ENCODE results near the gene CRACR2B. TPM values are rescaled to one million over a fixed set of nuclear protein-coding genes. Genes with fewer than 3 reads are reported as not detected.

The CRACR2B gene
- total RNA-seq, 4 donors from 2014 or later, result 3.3 to 4.5 (median 4.0) TPM

DNA sequence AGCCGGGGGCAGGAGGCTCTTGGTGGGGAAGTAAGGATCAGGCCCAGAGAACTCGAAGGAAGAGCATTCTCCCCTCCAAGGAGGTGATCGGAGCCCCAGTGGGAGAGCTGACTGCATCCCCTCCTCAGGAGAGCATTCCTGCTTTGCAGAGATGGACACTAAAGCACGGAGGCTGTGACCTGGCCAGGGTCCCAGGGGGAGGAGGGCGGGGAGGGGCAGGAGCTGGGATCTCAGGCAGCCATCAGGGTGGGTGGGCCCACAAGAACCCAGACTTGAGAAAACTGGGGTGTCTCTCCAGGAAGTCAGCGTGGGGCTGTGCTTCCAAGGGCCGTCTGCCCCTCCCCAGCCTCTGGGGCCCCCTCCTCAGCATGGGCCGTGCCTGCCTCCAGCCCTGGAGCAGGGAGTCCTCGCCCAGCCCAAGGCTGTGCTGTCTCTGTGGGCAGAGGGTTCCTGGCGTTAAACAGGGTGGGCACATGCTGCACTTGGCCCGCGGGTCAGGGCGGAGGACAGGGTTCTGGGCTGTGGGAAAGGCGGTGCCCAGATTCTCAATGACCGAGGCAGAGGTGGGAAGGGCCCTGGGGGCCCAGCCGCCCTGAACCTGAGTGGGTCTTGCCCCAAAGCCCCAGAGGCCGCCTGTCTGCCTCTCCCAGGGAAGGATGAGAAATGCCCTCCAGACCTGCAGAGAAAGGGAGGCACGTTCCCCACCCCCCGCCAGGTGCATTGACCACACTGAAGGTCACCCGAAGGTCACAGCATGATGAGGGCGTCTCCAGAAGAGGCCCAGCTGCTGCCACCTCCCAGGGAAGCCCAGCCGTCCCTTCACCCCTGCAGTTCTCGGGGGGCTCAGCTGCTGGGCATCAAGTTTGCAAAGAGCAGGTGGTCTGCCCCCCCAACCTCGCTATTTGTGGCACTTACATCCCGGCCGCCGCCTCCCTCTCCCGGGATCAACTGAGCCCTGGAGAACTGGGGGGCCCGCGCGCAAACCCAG, 38.5 kb upstream of the CRACR2B start:
- H3K36me3 ChIP-seq, result no peaks in the 10 kb centered on the region
- ATAC-seq (no peak), DNase-seq (no peak)
- no peak for TF ChIP-seq POLR2A (IDR thresholded peaks at IDR 0.05)
- TF ChIP-seq, protein P1, sequence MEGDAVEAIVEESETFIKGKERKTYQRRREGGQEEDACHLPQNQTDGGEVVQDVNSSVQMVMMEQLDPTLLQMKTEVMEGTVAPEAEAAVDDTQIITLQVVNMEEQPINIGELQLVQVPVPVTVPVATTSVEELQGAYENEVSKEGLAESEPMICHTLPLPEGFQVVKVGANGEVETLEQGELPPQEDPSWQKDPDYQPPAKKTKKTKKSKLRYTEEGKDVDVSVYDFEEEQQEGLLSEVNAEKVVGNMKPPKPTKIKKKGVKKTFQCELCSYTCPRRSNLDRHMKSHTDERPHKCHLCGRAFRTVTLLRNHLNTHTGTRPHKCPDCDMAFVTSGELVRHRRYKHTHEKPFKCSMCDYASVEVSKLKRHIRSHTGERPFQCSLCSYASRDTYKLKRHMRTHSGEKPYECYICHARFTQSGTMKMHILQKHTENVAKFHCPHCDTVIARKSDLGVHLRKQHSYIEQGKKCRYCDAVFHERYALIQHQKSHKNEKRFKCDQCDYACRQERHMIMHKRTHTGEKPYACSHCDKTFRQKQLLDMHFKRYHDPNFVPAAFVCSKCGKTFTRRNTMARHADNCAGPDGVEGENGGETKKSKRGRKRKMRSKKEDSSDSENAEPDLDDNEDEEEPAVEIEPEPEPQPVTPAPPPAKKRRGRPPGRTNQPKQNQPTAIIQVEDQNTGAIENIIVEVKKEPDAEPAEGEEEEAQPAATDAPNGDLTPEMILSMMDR (IDR thresholded peaks at IDR 0.05 in 4 of 5, conservative IDR thresholded peaks at IDR 0.05 in 1 of 5), result no peak
- peaks cover 33 to 46% (median 42%) of the 10 kb centered on the region in 3 donors for H3K27me3 ChIP-seq
- no peak overlapping the region for H3K4me3 ChIP-seq
- intact Hi-C loops (cut with DNase I; ENCODE audit: low total_unique reads), result no loop called here
- peaks cover 0 to under 1% of the 10 kb centered on the region in 2 donors for H3K4me1 ChIP-seq
- H3K27ac ChIP-seq, result no peak overlapping the region
- no peaks in the 10 kb centered on the region for H3K9me3 ChIP-seq
- in situ Hi-C loops (cut with MboI; ENCODE audit: low sequenced_read_pairs in 4 of 4), result no loop called here

DNA sequence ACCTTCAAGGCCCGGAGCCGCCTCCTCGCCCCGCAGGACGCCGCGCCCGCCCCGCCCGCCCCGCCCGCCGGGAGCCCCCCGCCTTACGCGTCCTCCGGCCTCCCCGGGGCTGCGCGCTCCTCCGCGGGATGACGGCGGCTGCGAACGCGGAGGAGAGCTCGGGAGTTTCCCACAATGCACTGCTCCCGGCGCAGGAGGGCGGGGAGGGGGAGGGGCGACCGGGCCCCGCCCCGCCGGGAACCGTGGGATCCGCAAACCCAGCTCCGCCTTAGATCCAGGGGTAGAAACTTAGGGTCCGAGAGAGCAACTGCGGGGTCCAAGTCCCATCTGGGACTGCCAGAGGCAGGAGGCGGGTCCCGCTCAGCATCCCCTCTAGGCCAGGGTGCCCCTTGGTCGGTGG, 37.8 kb upstream of the CRACR2B start, which contains the start of gene CEND1:
Gene CEND1, minus strand, starts transcription at position 148 of the 400 bp plus-strand sequence. CDS start 1,514 bp downstream, outside the sequence.
- ATAC-seq, result no peak
- intact Hi-C loops (cut with DNase I; ENCODE audit: low total_unique reads), result no loop called here
- Histone ChIP-seq H3K36me3 (no peaks in the 10 kb centered on the region), H3K4me3 (no peak within 1 kb of the TSS), H3K27ac (no peak within 1 kb of the TSS), H3K27me3 (peaks cover 39 to 51% (median 49%) of the 10 kb centered on the region in 3 donors), H3K4me1 (peaks cover 0 to under 1% of the 10 kb centered on the region in 2 donors), H3K9me3 (no peaks in the 10 kb centered on the region)
- in situ Hi-C loops (cut with MboI; ENCODE audit: low sequenced_read_pairs in 4 of 4), result no loop called here
- TF ChIP-seq, protein P1 (IDR thresholded peaks at IDR 0.05 in 4 of 5, conservative IDR thresholded peaks at IDR 0.05 in 1 of 5), result no peak
- TF ChIP-seq POLR2A (IDR thresholded peaks at IDR 0.05), result no peak
- DNase-seq, result no peak

DNA sequence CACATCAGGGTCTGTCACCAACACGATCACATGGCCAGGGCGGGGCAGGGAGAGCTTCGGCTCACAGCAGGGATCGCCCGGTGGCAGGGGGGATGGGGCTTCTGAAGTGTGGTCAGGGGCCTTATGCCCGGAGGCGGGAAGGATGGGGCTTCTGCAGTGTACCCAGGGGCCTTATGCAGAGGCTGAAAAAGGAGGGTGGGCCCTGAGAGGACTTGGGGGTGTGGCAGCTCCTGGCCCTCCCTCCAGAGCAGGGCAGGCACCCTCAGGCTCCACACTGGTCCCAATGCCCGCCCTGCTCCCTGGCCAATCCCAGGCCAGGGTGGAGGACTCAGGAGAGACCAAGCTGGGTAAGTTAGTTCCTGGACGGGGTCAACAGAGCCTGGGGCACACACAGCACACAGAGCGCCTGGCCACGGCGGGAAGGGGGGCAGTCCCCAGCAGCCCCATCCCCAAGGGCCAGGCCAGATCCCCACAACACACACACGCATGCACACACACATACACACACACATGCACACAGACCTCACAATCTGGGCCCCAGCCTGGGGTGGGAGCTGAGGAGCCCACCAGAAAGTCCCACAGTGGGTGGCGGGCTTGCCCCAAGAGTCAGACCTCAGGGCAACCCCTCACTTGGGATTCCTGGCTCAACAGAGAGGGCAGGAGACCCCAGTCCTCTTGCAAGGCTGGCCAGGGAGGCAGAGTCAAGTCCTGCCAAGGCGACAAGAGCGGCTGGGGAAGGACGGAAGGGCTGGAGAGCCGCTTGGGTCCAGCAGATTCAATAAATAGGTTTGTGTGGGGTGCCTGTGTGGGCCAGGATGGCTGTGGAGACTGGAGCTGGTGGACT, 36.8 kb upstream of the CRACR2B start:
- in situ Hi-C loops (cut with MboI; ENCODE audit: low sequenced_read_pairs in 4 of 4), result no loop called here
- DNase-seq (no peak), ATAC-seq (no peak)
- TF ChIP-seq, protein P1 (IDR thresholded peaks at IDR 0.05 in 4 of 5, conservative IDR thresholded peaks at IDR 0.05 in 1 of 5), result no peak
- TF ChIP-seq POLR2A (IDR thresholded peaks at IDR 0.05), result no peak
- H3K27ac ChIP-seq, result no peak overlapping the region
- H3K9me3 ChIP-seq, result no peaks in the 10 kb centered on the region
- H3K4me1 ChIP-seq, result peaks cover 3 to 10% of the 10 kb centered on the region in 2 donors
- intact Hi-C loops (cut with DNase I; ENCODE audit: low total_unique reads), result no loop called here
- H3K36me3 ChIP-seq, result no peaks in the 10 kb centered on the region
- peaks cover 41 to 59% (median 55%) of the 10 kb centered on the region in 3 donors for H3K27me3 ChIP-seq
- no peak overlapping the region for H3K4me3 ChIP-seq

DNA sequence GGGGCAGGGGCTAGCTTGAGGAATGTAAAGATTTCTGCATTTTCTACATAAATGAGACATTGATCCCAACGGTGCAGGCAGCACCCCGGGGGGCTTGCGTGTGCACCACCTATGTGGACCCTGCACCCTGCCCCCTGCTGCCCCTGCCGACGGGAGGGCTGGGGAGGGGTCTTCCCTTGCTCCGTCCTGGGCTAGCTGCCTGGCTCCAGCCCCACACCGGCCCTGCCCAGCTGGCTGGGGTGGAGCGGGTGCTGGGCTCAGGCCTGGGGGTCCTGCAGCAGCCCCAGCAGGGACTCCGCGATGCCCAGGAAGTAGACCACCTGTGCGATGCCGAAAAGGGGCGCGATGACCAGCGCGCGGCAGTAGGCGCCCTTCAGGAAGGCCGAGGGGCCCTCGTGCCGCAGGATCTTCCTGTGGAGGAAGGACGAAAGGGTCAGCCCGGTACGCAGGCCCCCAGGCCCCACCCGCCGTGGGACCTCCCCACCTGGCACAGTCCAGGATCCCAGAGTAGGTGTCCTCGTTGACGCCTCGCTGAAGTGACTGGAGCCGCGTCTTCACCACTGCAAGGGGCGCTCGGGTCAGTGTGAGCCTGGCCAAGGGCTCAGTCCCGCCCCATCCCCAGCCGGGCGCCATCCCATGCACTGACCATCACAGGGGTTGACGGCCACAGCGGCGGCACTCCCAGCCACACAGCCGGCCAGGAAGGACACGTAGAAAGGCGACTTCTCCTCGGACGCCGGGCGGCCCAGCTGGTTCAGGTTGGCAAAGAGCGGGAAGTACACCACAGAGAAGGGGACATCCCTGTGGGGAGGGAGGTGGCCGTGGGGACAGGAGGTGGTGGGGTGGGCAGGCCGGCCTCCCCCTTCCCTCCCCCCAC, 35.8 kb upstream of the CRACR2B start:
- intact Hi-C loops (cut with DNase I; ENCODE audit: low total_unique reads) (no loop called here), in situ Hi-C loops (cut with MboI; ENCODE audit: low sequenced_read_pairs in 4 of 4) (no loop called here)
- no peak for DNase-seq

More for the DNA sequence above, 35.8 kb upstream of the CRACR2B start:
- H3K4me3 ChIP-seq, result no peak overlapping the region
- TF ChIP-seq, protein P1 (IDR thresholded peaks at IDR 0.05 in 4 of 5, conservative IDR thresholded peaks at IDR 0.05 in 1 of 5), result no peak
- no peak for TF ChIP-seq POLR2A (IDR thresholded peaks at IDR 0.05)
- H3K27me3 ChIP-seq, result peaks cover 41 to 60% (median 55%) of the 10 kb centered on the region in 3 donors
- no peak for ATAC-seq
- peaks cover 4 to 19% of the 10 kb centered on the region in 2 donors for H3K4me1 ChIP-seq
- no peaks in the 10 kb centered on the region for H3K9me3 ChIP-seq
- no peak overlapping the region for H3K27ac ChIP-seq
- H3K36me3 ChIP-seq, result no peaks in the 10 kb centered on the region
